HL-60/S4 treated with phorbol 12-myristate 13-acetate at 8.2 ng/mL for 4 days and 3 days (cell line): Measurements from ENCODE around the gene CCNI2.

Experiments
- in situ Hi-C: fragments of 300-500 bp; cut with MboI; formaldehyde crosslinking; loops from 2 replicates; pipeline ENCODE4 v1.15.0; 2022; ENCODE audit warnings: low sequenced_read_pairs

Gene CCNI2

GRCh38 chr5:132749506-132749905 lies 2.3 kb downstream of the CCNI2 start:
- in situ Hi-C loops: no loop called here

GRCh38 chr5:132750471-132751230 lies 3.4 kb downstream of the CCNI2 start:
- in situ Hi-C loops: no loop called here

- in situ Hi-C loops: no loop called here
These were observed 4.2 kb downstream of the CCNI2 start for GRCh38 chr5:132751444-132751843.

GRCh38 chr5:132751971-132752580 lies 4.8 kb downstream of the CCNI2 start:
- in situ Hi-C loops: no loop called here

- in situ Hi-C loops: no loop called here
These were observed 5.4 kb downstream of the CCNI2 start for GRCh38 chr5:132752581-132753125.

GRCh38 chr5:132753135-132753987 lies 6.1 kb downstream of the CCNI2 start:
- in situ Hi-C loops: no loop called here

- in situ Hi-C loops: no loop called here
These were observed 6.9 kb downstream of the CCNI2 start for GRCh38 chr5:132754111-132754510.

GRCh38 chr5:132754947-132755346 lies 7.7 kb downstream of the CCNI2 start:
- in situ Hi-C loops: no loop called here

GRCh38 chr5:132756542-132756941 lies 9.3 kb downstream of the CCNI2 start:
- in situ Hi-C loops: no loop called here

- in situ Hi-C loops: no loop called here
These were observed 11.2 kb downstream of the CCNI2 start for GRCh38 chr5:132758451-132758850.

GRCh38 chr5:132759114-132760048 lies 12.2 kb downstream of the CCNI2 start:
- in situ Hi-C loops: no loop called here

- in situ Hi-C loops: no loop called here
These were observed 12.8 kb downstream of the CCNI2 start for GRCh38 chr5:132760049-132760420.

GRCh38 chr5:132760601-132761317 lies 13.5 kb downstream of the CCNI2 start:
- in situ Hi-C loops: no loop called here

- in situ Hi-C loops: no loop called here
These were observed 14.4 kb downstream of the CCNI2 start for GRCh38 chr5:132761321-132762240.

GRCh38 chr5:132762246-132763000 lies 15.2 kb downstream of the CCNI2 start:
- in situ Hi-C loops: no loop called here

- in situ Hi-C loops: no loop called here
These were observed 16.2 kb downstream of the CCNI2 start for GRCh38 chr5:132763181-132764036.

GRCh38 chr5:132764051-132764450 lies 16.8 kb downstream of the CCNI2 start:
- in situ Hi-C loops: no loop called here
